Measurements from ENCODE around the gene SNAI3. TPM values are rescaled to one million over a fixed set of nuclear protein-coding genes. Genes with fewer than 3 reads are reported as not detected.

The SNAI3 gene
- total RNA-seq, 1 donor from 2014 or later = 1.2 TPM

GRCh38 chr16:88696441-88696840 lies 10.1 kb upstream of the SNAI3 start:
- H3K4me1 Mint-ChIP-seq (ENCODE audit: low read depth) = no peaks in the 10 kb centered on the region
- peaks cover 2% of the 10 kb centered on the region for H3K36me3 Mint-ChIP-seq (ENCODE audit: insufficient read depth)
- DNase-seq (ENCODE audit: low spot score, unreplicated experiment) = no peak
- H3K27me3 Mint-ChIP-seq = no peaks in the 10 kb centered on the region
- TF ChIP-seq CTCF (IDR thresholded peaks at IDR 0.05; ENCODE audit: unreplicated experiment) = no peak
- H3K9me3 Mint-ChIP-seq (ENCODE audit: low read depth) = no peaks in the 10 kb centered on the region
- H3K27ac Mint-ChIP-seq = no peak overlapping the region
- H3K4me3 Mint-ChIP-seq (ENCODE audit: low read depth) = no peak overlapping the region

- Mint-ChIP-seq H3K36me3 (ENCODE audit: insufficient read depth) (peaks cover 2% of the 10 kb centered on the region), H3K27ac (no peak overlapping the region), H3K9me3 (ENCODE audit: low read depth) (no peaks in the 10 kb centered on the region), H3K27me3 (peaks cover 3% of the 10 kb centered on the region), H3K4me3 (ENCODE audit: low read depth) (no peak overlapping the region), H3K4me1 (ENCODE audit: low read depth) (no peaks in the 10 kb centered on the region)
- TF ChIP-seq CTCF (IDR thresholded peaks at IDR 0.05; ENCODE audit: unreplicated experiment) = no peak
- DNase-seq (ENCODE audit: low spot score, unreplicated experiment) = no peak
These were observed 9.4 kb upstream of the SNAI3 start for GRCh38 chr16:88695753-88696152.

GRCh38 chr16:88695218-88695617 lies 8.9 kb upstream of the SNAI3 start:
- Mint-ChIP-seq H3K9me3 (ENCODE audit: low read depth) (no peaks in the 10 kb centered on the region), H3K4me1 (ENCODE audit: low read depth) (no peaks in the 10 kb centered on the region)

GRCh38 chr16:88694221-88695087 lies 8.1 kb upstream of the SNAI3 start:
- Mint-ChIP-seq H3K9me3 (ENCODE audit: low read depth) (no peaks in the 10 kb centered on the region), H3K4me1 (ENCODE audit: low read depth) (no peaks in the 10 kb centered on the region), H3K4me3 (ENCODE audit: low read depth) (no peak overlapping the region), H3K27ac (no peak overlapping the region), H3K27me3 (peaks cover 8% of the 10 kb centered on the region), H3K36me3 (ENCODE audit: insufficient read depth) (peaks cover 2% of the 10 kb centered on the region)
- TF ChIP-seq CTCF (IDR thresholded peaks at IDR 0.05; ENCODE audit: unreplicated experiment) = no peak
- DNase-seq (ENCODE audit: low spot score, unreplicated experiment) = no peak

More at GRCh38 chr16:88695218-88695617, 8.9 kb upstream of the SNAI3 start:
- TF ChIP-seq CTCF (IDR thresholded peaks at IDR 0.05; ENCODE audit: unreplicated experiment) = no peak
- H3K4me3 Mint-ChIP-seq (ENCODE audit: low read depth) = no peak overlapping the region
- no peak for DNase-seq (ENCODE audit: low spot score, unreplicated experiment)
- H3K36me3 Mint-ChIP-seq (ENCODE audit: insufficient read depth) = peaks cover 2% of the 10 kb centered on the region
- H3K27me3 Mint-ChIP-seq = peaks cover 8% of the 10 kb centered on the region
- H3K27ac Mint-ChIP-seq = no peak overlapping the region

- Mint-ChIP-seq H3K27me3 (peaks cover 15% of the 10 kb centered on the region), H3K27ac (no peak overlapping the region), H3K9me3 (ENCODE audit: low read depth) (no peaks in the 10 kb centered on the region), H3K4me3 (ENCODE audit: low read depth) (no peak overlapping the region), H3K4me1 (ENCODE audit: low read depth) (no peaks in the 10 kb centered on the region), H3K36me3 (ENCODE audit: insufficient read depth) (peaks cover 2% of the 10 kb centered on the region)
- no peak for TF ChIP-seq CTCF (IDR thresholded peaks at IDR 0.05; ENCODE audit: unreplicated experiment)
- no peak for DNase-seq (ENCODE audit: low spot score, unreplicated experiment)
These were observed 7.3 kb upstream of the SNAI3 start for GRCh38 chr16:88693420-88694177.
